K562 (cell line): ENCODE measurements around the gene TCF12. TPM values are rescaled to one million over a fixed set of nuclear protein-coding genes. Genes with fewer than 3 reads are reported as not detected.
A peak's percentile ranks its signal among the peaks of the same experiment; 100 is the strongest.

ENCODE experiments used
- ATAC-seq: fragments of 200-7000 bp; cut with Tn5 transposase; 3 replicates; pipeline ENCODE4 v1.9.1; 2020; ENCODE audit warnings: moderate library complexity
- BruUV-seq: library from RNA; stranded (reverse); fragments of 400-500 nt; replicated peaks from 2 replicates; lab custom pipeline; 2021; lab: Mats Ljungman, UMichigan
- CTCF ChIA-PET: fragments of 300-600 bp; formaldehyde crosslinking; extraction: SDS; loops from one replicate; lab custom pipeline; 2021; ENCODE audit warnings: low intra/inter-chr PET ratio; lab: Yijun Ruan, JAX
- POLR2A ChIA-PET: fragments of 300-600, 350-650 bp; sonication (Branson Sonifier 250); formaldehyde crosslinking; extraction: SDS; loops from one replicate; lab custom pipeline; 2021; ENCODE audit warnings: antibody characterized with exemption, inconsistent platforms; lab: Yijun Ruan, JAX
- DNase-seq, 4 experiments: peaks; one replicate each; pipeline versions ENCODE4 v3.0.0 to v3.0.0-alpha.2; 2011 to 2018; ENCODE audit warnings: low spot score in 3 of 4, mixed read lengths in 3 of 4; ENCODE audit errors: extremely low read depth in 1 of 4
- FAIRE-seq: peaks from 2 replicates; lab custom pipeline; 2011; peaks lifted over from hg19 to GRCh38; lab: Jason Lieb, UNC
- H2AFZ ChIP-seq: 2 replicates; pipeline ENCODE4 v1.6.0; 2011; ENCODE audit warnings: low read depth, low read length, control low read depth, inconsistent platforms
- H3K27ac ChIP-seq: fragments of 200-600 bp; 3 replicates; pipeline ENCODE4 v1.8.0; 2011; ENCODE audit warnings: low read depth, mild to moderate bottlenecking, control low read depth, inconsistent platforms, low read length, moderate library complexity, mixed read lengths; ENCODE audit errors: extremely low read depth
- H3K27me3 ChIP-seq, 2 experiments: fragments of 300-600 bp in 1 of 2; 2 replicates in 1 of 2; 3 replicates in 1 of 2; pipeline versions ENCODE4 v1.6.0 to v1.8.0; 2011; ENCODE audit warnings: inconsistent platforms in 2 of 2, low read length in 2 of 2, mild to moderate bottlenecking in 1 of 2, mixed read lengths in 1 of 2, moderate library complexity in 1 of 2; ENCODE audit not compliant: control insufficient read depth in 2 of 2, insufficient read depth in 2 of 2
- H3K36me3 ChIP-seq: fragments of 300-600 bp; 3 replicates; pipeline ENCODE4 v1.8.0; 2011; ENCODE audit warnings: mild to moderate bottlenecking, low read length, inconsistent platforms; ENCODE audit not compliant: control insufficient read depth, insufficient read depth
- H3K4me1 ChIP-seq, 2 experiments: fragments of 200-600 bp in 1 of 2; replicated peaks in 1 of 2; 2 replicates in 1 of 2; 3 replicates in 1 of 2; pipeline versions ENCODE4 v1.5.1 to v1.8.0; 2011; ENCODE audit warnings: inconsistent platforms in 2 of 2, low read length in 2 of 2, mild to moderate bottlenecking in 1 of 2, mixed read lengths in 1 of 2, moderate library complexity in 1 of 2; ENCODE audit not compliant: control insufficient read depth in 2 of 2, insufficient read depth in 2 of 2
- H3K4me2 ChIP-seq: 2 replicates; pipeline ENCODE4 v1.6.1; 2011; ENCODE audit warnings: low read length, control low read depth, inconsistent platforms, mixed read lengths; ENCODE audit not compliant: insufficient read depth
- H3K4me3 ChIP-seq: fragments of 200-600 bp; sonication (generic), shearing (Covaris generic); 2 replicates; pipeline ENCODE4 v1.5.1; 2016; ENCODE audit warnings: control low read depth, inconsistent platforms
- H3K79me2 ChIP-seq: fragments of 200-600 bp; 3 replicates; pipeline ENCODE4 v1.8.0; 2011; ENCODE audit warnings: low read length, inconsistent platforms; ENCODE audit not compliant: control insufficient read depth, insufficient read depth
- H3K9ac ChIP-seq, 2 experiments: 2 replicates each; pipeline versions ENCODE4 v1.6.0 to v1.6.1; 2011; ENCODE audit warnings: low read depth in 2 of 2, low read length in 2 of 2, control low read depth in 1 of 2, inconsistent platforms in 1 of 2, mild to moderate bottlenecking in 1 of 2, mixed read lengths in 1 of 2; ENCODE audit not compliant: insufficient read depth in 1 of 2
- H3K9me1 ChIP-seq: one replicate; pipeline ENCODE4 v1.6.0; 2011; ENCODE audit warnings: inconsistent platforms, mild to moderate bottlenecking, low read length, moderate library complexity; ENCODE audit not compliant: control insufficient read depth, insufficient read depth
- H3K9me3 ChIP-seq: replicated peaks from 2 replicates; pipeline ENCODE4 v1.5.1; 2011; ENCODE audit warnings: low read depth, low read length, inconsistent platforms; ENCODE audit not compliant: control insufficient read depth, insufficient read depth
- H4K20me1 ChIP-seq: replicated peaks from 2 replicates; pipeline ENCODE4 v1.6.1; 2011; ENCODE audit warnings: low read length, inconsistent platforms, mixed read lengths; ENCODE audit not compliant: control insufficient read depth, insufficient read depth
- ARID2 ChIP-seq: fragments of 450-650 bp; IDR thresholded peaks from 2 replicates; pipeline ENCODE4 v1.6.1; 2017; ENCODE audit warnings: antibody characterized with exemption, mild to moderate bottlenecking
- BRF1 ChIP-seq: IDR thresholded peaks from 3 replicates; pipeline ENCODE4 v1.6.1; 2011; ENCODE audit warnings: borderline replicate concordance, mild to moderate bottlenecking; ENCODE audit not compliant: insufficient read length; ENCODE audit errors: extremely low read depth
- CEBPG ChIP-seq, 3 experiments: fragments of 200-800 bp in 1 of 3; sonication (Bioruptor generic) in 1 of 3; sonication (generic) in 1 of 3; formaldehyde crosslinking in 1 of 3; IDR thresholded peaks in 2 of 3; conservative IDR thresholded peaks in 1 of 3; 2 replicates each; pipeline versions ENCODE4 v1.6.1 to v1.8.0; 2016 to 2022; ENCODE audit warnings: missing compliant biosample characterization in 2 of 3, missing genetic modification characterization in 2 of 3, mild to moderate bottlenecking in 1 of 3, missing genetic modification reagents in 1 of 3
- DACH1 ChIP-seq: fragments of 450-650 bp; IDR thresholded peaks from 2 replicates; pipeline ENCODE4 v1.6.1; 2018; ENCODE audit not compliant: partially characterized antibody
- FOXA3 ChIP-seq, 2 experiments: fragments of 450-650 bp in 1 of 2; sonication (generic) in 1 of 2; formaldehyde crosslinking; IDR thresholded peaks in 1 of 2; conservative IDR thresholded peaks in 1 of 2; 2 replicates each; pipeline versions ENCODE4 v1.4.0 to v1.8.0; 2020 to 2022; ENCODE audit warnings: mild to moderate bottlenecking in 2 of 2, missing genetic modification reagents in 1 of 2
- GABPB1 ChIP-seq: sonication (generic); formaldehyde crosslinking; IDR thresholded peaks from 2 replicates; pipeline ENCODE4 v1.8.0; 2022; ENCODE audit warnings: mild to moderate bottlenecking, missing genetic modification reagents
- MAFF ChIP-seq: IDR thresholded peaks from 2 replicates; pipeline ENCODE4 v1.6.1; 2012; ENCODE audit warnings: low read length, improper control_type of control experiment
- PYGO2 ChIP-seq: fragments of 450-650 bp; IDR thresholded peaks from 2 replicates; pipeline ENCODE4 v1.6.1; 2016; ENCODE audit warnings: mild to moderate bottlenecking, missing genetic modification characterization, moderate library complexity, missing compliant biosample characterization
- ZBTB7A ChIP-seq: IDR thresholded peaks from 2 replicates; pipeline ENCODE4 v1.6.1; 2011; ENCODE audit warnings: low read depth, mild to moderate bottlenecking, low read length, moderate library complexity, borderline replicate concordance; ENCODE audit not compliant: control insufficient read depth
- ZNF217 ChIP-seq: sonication (generic); formaldehyde crosslinking; IDR thresholded peaks from 2 replicates; pipeline ENCODE4 v1.8.0; 2022; ENCODE audit warnings: mild to moderate bottlenecking, missing genetic modification reagents
- WGBS: fragments of 100-300 bp; shearing (Covaris generic); methylation state at CpG from one replicate; pipeline ENCODE4 v1.1.6; 2016; ENCODE audit warnings: low coverage, mixed read lengths; ENCODE audit not compliant: insufficient coverage; ENCODE audit errors: missing lambda C conversion rate; 5-methylcytosine and 5-hydroxymethylcytosine counted together
- in situ Hi-C: fragments of 300-500 bp; cut with MboI; formaldehyde crosslinking; loops from 4 replicates; pipeline ENCODE4 v1.15.0; 2018; ENCODE audit warnings: inconsistent platforms, mixed read lengths
- intact Hi-C: fragments of 100-400 bp; cut with micrococcal nuclease; formaldehyde crosslinking; loops from 2 replicates; pipeline ENCODE4 v1.14.2; 2022
- polyA plus RNA-seq, 8 experiments: library from polyadenylated mRNA; depleted of rRNA in 4 of 8; stranded (reverse) in 5 of 8; unstranded in 3 of 8; fragments of >200 nt; fragmentation: Nextera tagmentation in 2 of 8; fragmentation: Illumina TruSeq in 1 of 8; extraction: Ambion mirVana in 2 of 8; extraction: Trizol in 1 of 8; gene quantifications; 2 replicates each; pipeline versions ENCODE4 v1.2.1 to v1.2.3, GENCODE V29; 2011 to 2014; ENCODE audit warnings: inconsistent platforms in 1 of 8, missing spikeins in 1 of 8
- total RNA-seq, 7 experiments: library from RNA; depleted of rRNA in 6 of 7; stranded (reverse); fragments of >200 nt in 6 of 7; fragmentation: Illumina TruSeq in 2 of 7; extraction: Trizol in 2 of 7; gene quantifications; 2 replicates each; pipeline versions ENCODE4 v1.2.1 to v1.2.3, GENCODE V29; 2011 to 2021; ENCODE audit warnings: low replicate concordance in 1 of 7
- TF ChIP-seq, protein P1 (sequence below): fragments of 450-650 bp; formaldehyde crosslinking; IDR thresholded peaks from 2 replicates; pipeline ENCODE4 v1.4.0; 2020; ENCODE audit warnings: mild to moderate bottlenecking

The TCF12 gene
- total and polyA plus RNA-seq, 9 of the 15 experiments (the other 6 are each of a cell fraction or from before 2014, with no cell fraction given) = 10.5 to 132 (median 52.9) TPM

DNA sequence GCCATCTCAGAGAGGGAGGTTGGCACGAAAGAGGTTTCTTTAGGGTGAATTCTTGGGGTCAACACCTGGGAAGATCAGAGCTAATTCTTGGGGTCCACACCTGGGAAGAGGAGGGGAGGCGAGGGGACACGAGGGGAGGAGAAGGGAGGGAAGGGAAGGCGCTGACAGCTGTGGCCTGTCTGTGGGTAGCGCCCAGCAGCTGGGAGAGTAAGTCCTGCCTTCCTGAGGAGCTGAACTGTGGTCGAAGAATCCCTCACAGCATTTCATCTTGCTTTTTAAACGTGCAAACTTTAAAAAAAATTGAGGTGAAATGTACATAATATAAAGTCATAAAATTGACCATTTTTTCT lies 394.7 kb downstream of the TCF12 start:
- FAIRE-seq (no peak), DNase-seq (no peak), ATAC-seq (peak; percentile 7; the same call in 1 of the 3 replicates)
- peak overlapping the region; percentile 47 to 84 for H3K9ac ChIP-seq
- BruUV-seq = no TSS peak
- POLR2A ChIA-PET = interaction anchor here (0.6 to 1.7 kb wide), 3 partner anchors 9 to 526 kb away, joined by 3 to 9 read pairs (median 5); no protein-coding TSS in a partner anchor
- H3K4me2 ChIP-seq = peak overlapping the region; percentile 57; the same call in 1 of the 2 replicates
- no peaks in the 10 kb centered on the region for H3K9me1 ChIP-seq
- CTCF ChIA-PET = no interaction called here
- WGBS = 51% methylated on average over 7 of the region's 7 CpGs
- peak overlapping the region; percentile 92 for H2AFZ ChIP-seq
- H3K9me3 ChIP-seq = no peaks in the 10 kb centered on the region
- intact Hi-C loops = no loop called here
- H4K20me1 ChIP-seq = no peaks in the 10 kb centered on the region
- TF ChIP-seq BRF1 = no peak
- no peak for TF ChIP-seq MAFF
- no peak for TF ChIP-seq GABPB1 (CRISPR knock-in tag)
- TF ChIP-seq FOXA3 (CRISPR knock-in tag; conservative IDR thresholded peaks at IDR 0.05 in 1 of 2, IDR thresholded peaks at IDR 0.05 in 1 of 2) = 0 out of 4 replicates have a peak, but pooled peaks of 1 of the 2 experiments have one; percentile 54
- 0 out of 2 replicates have a peak, but pooled peaks have one; percentile 4 for TF ChIP-seq PYGO2 (tag)
- peak; percentile 55; the same call in 1 of the 2 replicates for TF ChIP-seq ZBTB7A
- no peak for TF ChIP-seq CEBPG (CRISPR knock-in tag; IDR thresholded peaks at IDR 0.05)
- TF ChIP-seq CEBPG (tag; conservative IDR thresholded peaks at IDR 0.05 in 1 of 2, IDR thresholded peaks at IDR 0.05 in 1 of 2) = no peak
- no peak for TF ChIP-seq ARID2
- TF ChIP-seq ZNF217 (CRISPR knock-in tag) = no peak
- TF ChIP-seq DACH1 = peak; percentile 23
- TF ChIP-seq, protein P1, sequence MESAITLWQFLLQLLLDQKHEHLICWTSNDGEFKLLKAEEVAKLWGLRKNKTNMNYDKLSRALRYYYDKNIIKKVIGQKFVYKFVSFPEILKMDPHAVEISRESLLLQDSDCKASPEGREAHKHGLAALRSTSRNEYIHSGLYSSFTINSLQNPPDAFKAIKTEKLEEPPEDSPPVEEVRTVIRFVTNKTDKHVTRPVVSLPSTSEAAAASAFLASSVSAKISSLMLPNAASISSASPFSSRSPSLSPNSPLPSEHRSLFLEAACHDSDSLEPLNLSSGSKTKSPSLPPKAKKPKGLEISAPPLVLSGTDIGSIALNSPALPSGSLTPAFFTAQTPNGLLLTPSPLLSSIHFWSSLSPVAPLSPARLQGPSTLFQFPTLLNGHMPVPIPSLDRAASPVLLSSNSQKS (CRISPR knock-in tag) = no peak
- H3K79me2 ChIP-seq = no peaks in the 10 kb centered on the region
- no peaks in the 10 kb centered on the region for H3K27me3 ChIP-seq
- in situ Hi-C loops = loop anchor here (25.0 kb wide), 1 partner anchor 826 kb away; no protein-coding TSS in a partner anchor
- no peaks in the 10 kb centered on the region for H3K36me3 ChIP-seq
- H3K4me1 ChIP-seq = peaks cover 22 to 23% of the 10 kb centered on the region in 2 experiments
- no peak overlapping the region for H3K4me3 ChIP-seq
- peak overlapping the region; percentile 74 for H3K27ac ChIP-seq
